ENCODE results near the gene SERPINE3.

The SERPINE3 gene

GRCh38 chr13:51339354-51339753, at the start of gene SERPINE3:
TSS of gene SERPINE3 (plus strand) at chr13:51339691. CDS start at chr13:51341092, 1,401 bp downstream.
- Mint-ChIP-seq H3K4me1 (no peaks in the 10 kb centered on the region), H3K27me3 (no peaks in the 10 kb centered on the region), H3K36me3 (peaks cover 4% of the 10 kb centered on the region), H3K27ac (no peak within 1 kb of the TSS), H3K9me3 (no peaks in the 10 kb centered on the region), H3K4me3 (no peak within 1 kb of the TSS)

DNA sequence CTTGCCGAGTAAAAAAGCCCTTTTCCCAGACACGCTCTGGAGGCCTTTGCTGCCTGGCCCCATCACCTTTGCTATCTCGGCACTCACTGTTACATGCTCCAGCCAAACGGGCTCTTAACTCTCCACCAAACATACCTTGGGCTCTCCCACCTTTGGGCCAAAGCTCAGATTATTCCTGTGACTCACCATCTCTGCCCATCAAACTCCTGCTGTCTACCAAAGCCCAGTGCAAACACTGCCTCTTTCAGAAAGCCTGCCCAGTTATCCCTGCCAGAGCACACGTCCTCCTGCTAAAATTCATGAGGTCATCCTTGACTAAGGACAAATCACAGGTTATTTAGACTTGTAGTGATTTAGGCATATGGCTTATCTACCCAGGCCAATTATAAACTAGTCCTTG, 48.1 kb upstream of the SERPINE3 start:
- Mint-ChIP-seq H3K36me3 (no peaks in the 10 kb centered on the region), H3K9me3 (no peaks in the 10 kb centered on the region), H3K27ac (no peak overlapping the region)

DNA sequence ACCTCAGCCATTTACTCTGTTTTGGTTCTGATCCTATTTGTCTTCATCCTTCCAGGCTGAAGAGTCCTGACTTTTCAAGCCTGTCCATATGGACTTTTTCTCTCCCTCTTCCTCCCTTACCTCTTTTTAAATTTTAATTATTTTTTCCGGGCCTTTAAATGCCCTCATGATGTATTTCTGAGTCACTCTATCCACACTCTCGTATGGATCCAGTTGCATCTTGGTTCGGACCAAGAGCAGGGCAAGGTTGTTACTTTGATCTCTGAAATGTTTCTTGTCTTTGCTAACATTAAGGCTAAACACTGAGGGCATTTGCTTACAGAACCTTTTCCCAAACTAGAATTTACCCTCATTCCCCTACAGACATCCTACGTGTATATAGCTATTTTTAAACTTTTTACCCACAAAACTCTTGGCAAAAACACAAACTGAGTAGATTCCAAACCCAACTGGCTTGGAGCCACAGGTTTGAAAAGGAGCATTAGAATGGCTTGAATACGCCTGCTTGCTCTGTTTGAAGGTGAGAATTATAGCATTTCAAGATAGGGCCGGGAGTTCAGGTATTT, 47.4 kb upstream of the SERPINE3 start:
- H3K36me3 Mint-ChIP-seq, result no peaks in the 10 kb centered on the region
- H3K4me3 Mint-ChIP-seq, result no peak overlapping the region
- no peaks in the 10 kb centered on the region for H3K27me3 Mint-ChIP-seq
- H3K27ac Mint-ChIP-seq, result no peak overlapping the region
- no peaks in the 10 kb centered on the region for H3K4me1 Mint-ChIP-seq
- H3K9me3 Mint-ChIP-seq, result no peaks in the 10 kb centered on the region

More for the DNA sequence above, 48.1 kb upstream of the SERPINE3 start:
- no peak overlapping the region for H3K4me3 Mint-ChIP-seq
- H3K4me1 Mint-ChIP-seq, result no peaks in the 10 kb centered on the region
- H3K27me3 Mint-ChIP-seq, result no peaks in the 10 kb centered on the region

GRCh38 chr13:51297556-51297955, 41.9 kb upstream of the SERPINE3 start:
- no peak overlapping the region for H3K27ac Mint-ChIP-seq
- H3K36me3 Mint-ChIP-seq, result no peaks in the 10 kb centered on the region
- no peak overlapping the region for H3K4me3 Mint-ChIP-seq
- no peaks in the 10 kb centered on the region for H3K27me3 Mint-ChIP-seq
- no peaks in the 10 kb centered on the region for H3K4me1 Mint-ChIP-seq
- no peaks in the 10 kb centered on the region for H3K9me3 Mint-ChIP-seq

DNA sequence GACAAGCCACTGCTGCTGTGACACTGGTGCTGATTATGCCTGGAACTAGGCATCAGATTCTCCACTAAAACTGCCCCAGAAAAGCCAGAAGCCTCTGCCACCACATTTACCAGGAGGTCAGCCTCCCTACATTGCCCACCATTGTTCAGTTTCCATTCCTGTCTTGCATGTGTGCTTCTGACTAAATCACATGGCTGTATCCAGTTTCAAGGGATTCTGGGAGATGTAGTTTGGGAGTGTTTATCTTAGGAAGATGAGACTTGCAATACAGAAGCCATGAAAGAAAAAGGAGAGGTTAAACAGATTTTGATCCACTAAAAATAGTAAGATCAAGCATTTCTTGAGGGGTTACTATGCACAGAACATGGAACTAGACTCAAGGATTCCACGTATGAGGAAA, 40.7 kb upstream of the SERPINE3 start:
- no peaks in the 10 kb centered on the region for H3K4me1 Mint-ChIP-seq
- no peaks in the 10 kb centered on the region for H3K9me3 Mint-ChIP-seq
- no peaks in the 10 kb centered on the region for H3K36me3 Mint-ChIP-seq
- H3K27me3 Mint-ChIP-seq, result no peaks in the 10 kb centered on the region
- H3K27ac Mint-ChIP-seq, result no peak overlapping the region
- no peak overlapping the region for H3K4me3 Mint-ChIP-seq

DNA sequence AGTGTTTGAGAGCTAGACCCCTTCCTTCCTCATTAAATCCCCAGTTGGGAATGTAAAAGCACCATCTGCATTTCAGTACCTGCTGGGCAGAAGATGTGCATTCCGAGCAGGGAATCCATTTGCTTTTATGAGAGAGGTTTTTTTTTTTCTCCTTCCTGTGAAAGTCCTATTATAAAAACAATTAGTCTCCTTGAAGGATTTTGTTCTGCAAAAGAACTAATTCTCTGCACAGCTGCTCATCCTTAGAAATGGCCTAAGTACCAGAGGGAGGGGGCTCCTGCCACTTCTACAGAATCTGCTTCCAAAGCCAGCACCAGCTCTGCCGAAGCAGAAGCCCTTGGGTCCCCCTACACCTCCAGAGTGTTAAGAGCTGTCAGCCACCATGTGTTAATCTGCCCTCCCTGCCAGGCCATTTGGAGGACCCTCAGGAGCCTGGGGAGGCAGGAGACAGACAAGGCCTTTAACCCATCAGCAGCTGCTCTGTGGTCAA, 36.4 kb upstream of the SERPINE3 start:
- no peaks in the 10 kb centered on the region for H3K27me3 Mint-ChIP-seq
- no peaks in the 10 kb centered on the region for H3K36me3 Mint-ChIP-seq
- no peak overlapping the region for H3K27ac Mint-ChIP-seq
- H3K4me1 Mint-ChIP-seq, result no peaks in the 10 kb centered on the region
- H3K9me3 Mint-ChIP-seq, result no peaks in the 10 kb centered on the region
- H3K4me3 Mint-ChIP-seq, result no peak overlapping the region

DNA sequence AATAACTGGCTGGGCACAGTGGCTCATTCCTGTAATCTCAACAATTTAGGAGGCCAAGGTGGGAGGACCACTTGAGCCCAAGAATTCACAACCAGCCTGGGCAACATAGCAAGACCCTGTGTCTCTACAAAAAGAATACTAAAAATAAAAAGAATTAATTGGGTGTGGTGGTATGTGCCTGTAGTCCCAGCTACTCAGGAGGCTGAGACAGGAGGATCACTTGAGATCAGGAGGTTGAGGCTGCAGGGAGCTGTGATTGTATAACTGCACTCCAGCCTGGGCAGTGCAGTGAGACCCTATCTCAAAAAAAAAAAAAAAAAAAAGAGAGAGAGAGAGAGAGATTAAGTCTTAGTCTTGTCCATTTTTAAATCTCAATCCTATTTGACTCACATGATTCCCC, 35.6 kb upstream of the SERPINE3 start:
- Mint-ChIP-seq H3K4me3 (no peak overlapping the region), H3K4me1 (no peaks in the 10 kb centered on the region), H3K27ac (no peak overlapping the region), H3K36me3 (no peaks in the 10 kb centered on the region), H3K9me3 (no peaks in the 10 kb centered on the region), H3K27me3 (no peaks in the 10 kb centered on the region)

DNA sequence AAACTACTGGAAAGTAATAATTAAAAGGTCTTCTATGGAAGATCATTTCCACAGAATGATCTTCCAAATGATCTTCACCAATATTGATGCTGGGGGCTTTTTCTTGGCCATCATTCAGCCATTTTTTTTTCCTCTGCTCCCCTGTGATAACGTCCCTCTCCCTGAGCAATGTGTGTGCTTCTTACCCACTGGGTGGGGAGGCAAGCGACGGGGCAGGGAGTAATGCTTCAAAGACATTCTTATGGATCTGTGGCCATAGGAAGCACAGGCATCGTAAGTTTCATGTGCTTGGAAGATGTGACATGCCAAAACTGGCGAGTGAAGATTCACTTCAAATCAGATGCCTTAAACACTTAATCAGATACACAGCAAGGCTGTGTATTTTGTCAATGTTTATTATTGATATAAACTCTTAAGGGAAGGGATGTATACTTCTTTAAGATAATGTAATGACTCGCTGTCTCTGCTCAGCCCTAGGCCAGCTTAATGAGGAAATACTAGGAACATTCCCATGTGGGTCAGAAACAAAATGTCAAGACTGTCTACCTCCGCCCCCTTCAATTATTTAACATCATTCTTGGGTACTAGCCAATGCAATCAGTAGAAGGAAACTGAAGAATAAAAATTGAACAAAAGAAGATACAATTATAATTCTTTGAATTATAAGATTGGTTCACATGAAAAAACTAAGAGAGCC, 34.1 kb upstream of the SERPINE3 start:
- Mint-ChIP-seq H3K4me3 (no peak overlapping the region), H3K36me3 (no peaks in the 10 kb centered on the region), H3K27me3 (no peaks in the 10 kb centered on the region), H3K4me1 (no peaks in the 10 kb centered on the region), H3K27ac (no peak overlapping the region), H3K9me3 (no peaks in the 10 kb centered on the region)

- H3K4me1 Mint-ChIP-seq, result no peaks in the 10 kb centered on the region
These were observed 30.7 kb upstream of the SERPINE3 start for GRCh38 chr13:51308781-51309180.

GRCh38 chr13:51311231-51311630, 28.3 kb upstream of the SERPINE3 start:
- Mint-ChIP-seq H3K9me3 (no peaks in the 10 kb centered on the region), H3K4me3 (no peak overlapping the region), H3K4me1 (no peaks in the 10 kb centered on the region), H3K36me3 (no peaks in the 10 kb centered on the region), H3K27me3 (peaks cover 2% of the 10 kb centered on the region), H3K27ac (no peak overlapping the region)

More at GRCh38 chr13:51308781-51309180, 30.7 kb upstream of the SERPINE3 start:
- H3K4me3 Mint-ChIP-seq, result no peak overlapping the region
- peaks cover 2% of the 10 kb centered on the region for H3K27me3 Mint-ChIP-seq
- no peak overlapping the region for H3K27ac Mint-ChIP-seq
- no peaks in the 10 kb centered on the region for H3K9me3 Mint-ChIP-seq
- no peaks in the 10 kb centered on the region for H3K36me3 Mint-ChIP-seq

DNA sequence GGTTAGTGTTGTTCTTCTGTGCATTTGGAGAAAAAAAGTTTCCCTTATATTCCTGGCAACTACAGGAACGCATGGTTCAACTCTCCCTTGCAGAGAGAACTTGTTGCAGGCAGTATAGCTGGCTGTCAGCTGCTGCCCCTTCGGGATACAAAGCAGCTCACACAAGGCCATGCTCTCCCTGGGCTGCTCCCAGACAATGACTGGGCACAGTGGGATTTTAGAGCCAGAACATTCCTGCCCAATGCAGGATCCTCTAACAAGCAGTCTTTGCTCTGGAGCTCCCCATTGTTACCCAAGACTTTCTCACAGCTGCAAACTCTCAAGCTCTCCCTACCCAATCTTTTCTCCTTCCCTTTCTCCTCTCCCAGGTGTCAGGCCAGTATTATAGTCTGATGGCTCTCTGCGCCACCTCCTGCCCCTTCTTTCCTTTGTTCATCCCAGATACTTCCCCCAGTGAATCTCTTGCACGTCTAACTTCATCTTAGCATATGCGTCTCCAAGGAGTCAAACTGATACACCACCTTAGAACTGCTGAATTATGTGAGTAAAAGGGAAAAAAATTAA, 27.5 kb upstream of the SERPINE3 start:
- H3K27me3 Mint-ChIP-seq, result peaks cover 2% of the 10 kb centered on the region
- no peaks in the 10 kb centered on the region for H3K36me3 Mint-ChIP-seq
- H3K27ac Mint-ChIP-seq, result no peak overlapping the region
- H3K9me3 Mint-ChIP-seq, result no peaks in the 10 kb centered on the region
- no peaks in the 10 kb centered on the region for H3K4me1 Mint-ChIP-seq
- no peak overlapping the region for H3K4me3 Mint-ChIP-seq

DNA sequence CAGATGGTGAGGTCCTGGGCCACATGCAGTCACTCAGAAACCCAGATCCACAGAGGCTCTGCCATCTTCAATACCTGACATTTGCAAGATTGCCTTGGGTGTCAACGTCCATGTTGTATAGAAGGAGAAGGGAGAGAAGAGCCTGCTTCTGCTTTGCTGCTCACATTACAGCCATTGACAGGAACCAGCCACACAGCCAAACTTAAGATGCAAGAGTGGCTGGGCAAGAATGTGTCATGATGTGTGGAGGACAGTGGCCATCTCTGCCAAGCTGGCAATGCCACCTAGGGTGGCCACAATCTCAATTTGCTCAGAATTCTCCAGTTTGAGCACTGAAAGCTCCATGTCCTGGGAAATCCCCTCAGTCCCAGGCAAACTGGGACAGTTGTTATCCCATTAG, 25.9 kb upstream of the SERPINE3 start:
- Mint-ChIP-seq H3K27me3 (peaks cover 2% of the 10 kb centered on the region), H3K4me1 (no peaks in the 10 kb centered on the region), H3K4me3 (no peak overlapping the region), H3K9me3 (no peaks in the 10 kb centered on the region), H3K36me3 (no peaks in the 10 kb centered on the region), H3K27ac (no peak overlapping the region)

DNA sequence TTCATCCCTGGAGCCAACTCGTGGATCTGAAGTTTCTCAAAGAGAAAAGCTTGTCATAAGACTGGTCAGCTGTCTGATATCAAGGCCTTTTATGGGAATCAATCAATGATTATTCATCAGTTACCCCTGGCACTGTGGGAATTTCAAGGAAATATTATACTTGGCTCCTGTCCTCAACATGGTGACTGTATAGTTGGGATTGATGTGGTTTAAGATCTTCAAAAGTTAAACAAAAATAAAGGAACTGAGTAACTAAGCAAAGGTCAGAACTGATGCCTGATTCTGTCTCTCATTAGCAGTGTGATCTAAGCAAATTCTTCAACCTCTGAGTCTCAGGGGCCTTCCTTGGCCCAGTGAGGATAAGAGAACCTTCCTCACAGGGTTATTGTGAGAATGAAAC, 22.2 kb upstream of the SERPINE3 start:
- Mint-ChIP-seq H3K9me3 (no peaks in the 10 kb centered on the region), H3K4me3 (no peak overlapping the region), H3K27me3 (peaks cover under 1% of the 10 kb centered on the region), H3K27ac (no peak overlapping the region), H3K4me1 (no peaks in the 10 kb centered on the region), H3K36me3 (no peaks in the 10 kb centered on the region)

DNA sequence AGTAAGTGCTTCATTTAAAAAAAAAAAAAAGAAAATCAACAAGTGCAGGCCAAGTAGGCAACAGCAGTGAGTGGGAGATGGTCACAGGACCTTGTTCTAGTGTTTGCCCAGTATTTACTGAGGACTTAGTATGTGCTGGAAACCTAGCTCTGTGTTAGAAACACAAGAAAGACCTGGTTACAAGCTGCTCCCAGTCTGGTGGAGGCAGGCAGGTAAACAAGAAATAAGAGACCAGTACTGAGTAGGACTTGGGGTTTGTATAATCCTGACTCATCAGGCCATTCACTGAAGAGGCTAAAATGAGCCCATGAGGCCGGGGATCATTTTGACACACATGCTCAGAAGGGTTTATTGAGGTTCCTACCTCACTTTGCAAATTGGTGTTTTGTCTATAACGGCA, 21.5 kb upstream of the SERPINE3 start:
- H3K27ac Mint-ChIP-seq, result no peak overlapping the region
- H3K27me3 Mint-ChIP-seq, result no peaks in the 10 kb centered on the region
- H3K9me3 Mint-ChIP-seq, result no peaks in the 10 kb centered on the region
- no peaks in the 10 kb centered on the region for H3K4me1 Mint-ChIP-seq
- no peaks in the 10 kb centered on the region for H3K36me3 Mint-ChIP-seq
- no peak overlapping the region for H3K4me3 Mint-ChIP-seq

DNA sequence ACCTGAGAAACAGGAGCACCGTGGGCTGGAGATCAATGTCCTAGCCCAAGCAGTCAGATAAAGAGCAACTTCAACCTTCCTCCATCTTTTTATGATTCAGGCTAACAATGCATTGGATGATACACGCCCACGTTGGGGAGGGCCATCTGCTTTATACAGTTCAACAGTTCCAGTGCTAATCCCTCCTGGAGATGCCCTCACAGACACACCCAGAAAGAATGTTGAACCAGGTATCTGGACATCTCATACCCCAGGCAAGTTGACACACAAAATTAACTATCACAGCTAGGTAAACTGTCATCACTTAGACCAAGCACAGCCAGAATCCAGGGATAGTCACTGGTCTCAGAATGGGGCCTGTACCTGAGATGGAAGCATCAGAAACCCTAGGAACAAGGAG, 20.6 kb upstream of the SERPINE3 start:
- no peaks in the 10 kb centered on the region for H3K9me3 Mint-ChIP-seq
- no peaks in the 10 kb centered on the region for H3K27me3 Mint-ChIP-seq
- no peak overlapping the region for H3K4me3 Mint-ChIP-seq
- no peaks in the 10 kb centered on the region for H3K4me1 Mint-ChIP-seq
- H3K36me3 Mint-ChIP-seq, result no peaks in the 10 kb centered on the region
- no peak overlapping the region for H3K27ac Mint-ChIP-seq

- Mint-ChIP-seq H3K4me1 (no peaks in the 10 kb centered on the region), H3K36me3 (no peaks in the 10 kb centered on the region), H3K27me3 (no peaks in the 10 kb centered on the region), H3K27ac (no peak overlapping the region), H3K4me3 (no peak overlapping the region), H3K9me3 (no peaks in the 10 kb centered on the region)
These were observed 17.7 kb upstream of the SERPINE3 start for GRCh38 chr13:51321836-51322235.

All from activated naive CD4-positive, alpha-beta T cell treated with anti-CD3 and anti-CD28 coated beads, Interleukin-2, amount 50 U/mL, for 24 hours (primary cell).